Measurements from ENCODE around the gene CLRN2. TPM values are rescaled to one million over a fixed set of nuclear protein-coding genes. Genes with fewer than 3 reads are reported as not detected.
"Not testable (repeated sequence)": the region's sequence is repeated elsewhere in the genome, so short reads cannot be mapped to it uniquely, and the experiment has no call there.

The CLRN2 gene
- total RNA-seq, 4 donors from 2014 or later, result not detected

GRCh38 chr4:17565846-17566245 lies 50.9 kb downstream of the CLRN2 start:
- TF ChIP-seq CTCF (IDR thresholded peaks at IDR 0.05 in 4 of 5, conservative IDR thresholded peaks at IDR 0.05 in 1 of 5) (no peak), POLR2A (IDR thresholded peaks at IDR 0.05) (no peak)
- Histone ChIP-seq H3K4me3 (no peak overlapping the region), H3K4me1 (no peaks in the 10 kb centered on the region), H3K36me3 (no peaks in the 10 kb centered on the region), H3K27me3 (no peaks in the 10 kb centered on the region), H3K9me3 (no peaks in the 10 kb centered on the region), H3K27ac (no peak overlapping the region)
- ATAC-seq (no peak), DNase-seq (no peak)
- in situ Hi-C loops (cut with MboI; ENCODE audit: low sequenced_read_pairs in 4 of 4) (loop anchor here in 2 of 4 donors (25.0 kb wide), 1 partner anchor 246 kb away; the partner anchor contains the start of genes DCAF16 (in 2 of the 2) and NCAPG (in 2 of the 2)), intact Hi-C loops (cut with DNase I; ENCODE audit: low total_unique reads) (no loop called here)

DNA sequence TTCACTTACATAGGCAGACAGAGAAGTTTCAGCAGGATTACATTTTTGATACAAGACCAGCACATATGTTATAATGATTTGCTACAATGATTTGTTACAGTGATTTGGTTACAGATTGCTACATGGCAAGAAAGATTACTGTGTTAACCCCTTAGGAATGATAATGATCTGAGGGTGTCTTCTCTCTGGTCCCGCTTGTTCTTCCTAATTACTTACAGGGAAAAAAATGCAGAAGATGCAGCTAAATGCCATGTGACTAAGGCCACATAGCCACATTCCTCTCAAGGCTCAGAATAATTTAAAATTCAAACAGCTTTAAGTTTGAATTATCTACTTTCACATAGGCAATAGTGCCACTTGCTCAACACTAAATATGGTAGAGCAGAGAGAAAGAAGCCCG lies 52.3 kb downstream of the CLRN2 start:
- TF ChIP-seq POLR2A (IDR thresholded peaks at IDR 0.05) (no peak), CTCF (IDR thresholded peaks at IDR 0.05 in 4 of 5, conservative IDR thresholded peaks at IDR 0.05 in 1 of 5) (no peak)
- Histone ChIP-seq H3K36me3 (no peaks in the 10 kb centered on the region), H3K4me3 (no peak overlapping the region), H3K27me3 (no peaks in the 10 kb centered on the region), H3K9me3 (no peaks in the 10 kb centered on the region), H3K4me1 (no peaks in the 10 kb centered on the region), H3K27ac (no peak overlapping the region)
- ATAC-seq (no peak), DNase-seq (no peak)
- in situ Hi-C loops (cut with MboI; ENCODE audit: low sequenced_read_pairs in 4 of 4) (loop anchor here in 2 of 4 donors (25.0 kb wide), 1 partner anchor 245 kb away; the partner anchor contains the start of genes DCAF16 (in 2 of the 2) and NCAPG (in 2 of the 2)), intact Hi-C loops (cut with DNase I; ENCODE audit: low total_unique reads) (no loop called here)

GRCh38 chr4:17574206-17574605 lies 59.2 kb downstream of the CLRN2 start:
- TF ChIP-seq POLR2A (IDR thresholded peaks at IDR 0.05) (no peak), CTCF (IDR thresholded peaks at IDR 0.05 in 4 of 5, conservative IDR thresholded peaks at IDR 0.05 in 1 of 5) (no peak)
- Histone ChIP-seq H3K36me3 (no peaks in the 10 kb centered on the region), H3K27me3 (no peaks in the 10 kb centered on the region), H3K4me3 (no peak overlapping the region), H3K4me1 (peaks cover 15 to 16% of the 10 kb centered on the region in 2 donors), H3K9me3 (no peaks in the 10 kb centered on the region), H3K27ac (no peak overlapping the region)
- no peak for DNase-seq
- no peak for ATAC-seq
- intact Hi-C loops (cut with DNase I; ENCODE audit: low total_unique reads) (no loop called here), in situ Hi-C loops (cut with MboI; ENCODE audit: low sequenced_read_pairs in 4 of 4) (loop anchor here in 3 of 4 donors (10.0 to 25.0 kb wide), 2 partner anchors 231 to 238 kb away; partner anchors contain the start of genes DCAF16 (in 2 of the 3) and NCAPG (in 2 of the 3))

- H3K36me3 ChIP-seq; H3K4me3 ChIP-seq; DNase-seq; intact Hi-C loops (cut with DNase I; ENCODE audit: low total_unique reads); H3K27ac ChIP-seq; H3K27me3 ChIP-seq; H3K9me3 ChIP-seq; ATAC-seq: not testable (repeated sequence)
- peaks cover 16 to 22% of the 10 kb centered on the region in 2 donors for H3K4me1 ChIP-seq
- in situ Hi-C loops (cut with MboI; ENCODE audit: low sequenced_read_pairs in 4 of 4), result loop anchor here in 2 of 4 donors (10.0 to 25.0 kb wide), 2 partner anchors 230 to 437 kb away; partner anchors contain the start of gene LCORL (in 2 of the 2)
These were observed 60.2 kb downstream of the CLRN2 start for GRCh38 chr4:17575177-17575576.

Other genes with a start within 250 kb of the CLRN2 start
- gene QDPR, start 3.1 kb upstream of the CLRN2 start, total RNA-seq, result 10 to 100 TPM in 1 of 4 donors, 1 to 10 TPM in 3; 6.9 to 15.6 (median 9.1) TPM
- gene LAP3, start 62.0 kb downstream of the CLRN2 start, total RNA-seq, result 10 to 100 TPM; 63.7 to 85.2 (median 76.5) TPM
- gene MED28, start 99.5 kb downstream of the CLRN2 start, total RNA-seq, result 10 to 100 TPM in 3 of 4 donors, 1 to 10 TPM in 1; 4.5 to 20.0 (median 17.5) TPM

All from gastrocnemius medialis (tissue), 4 donors.